Skin epidermis (tissue), 12 donors: Measurements from ENCODE around the gene SSBP3.

ENCODE experiments used
- H3K27ac ChIP-seq, 21 experiments: fragments of 200-600 bp; sonication (generic) in 11 of 21; one replicate each; pipeline ENCODE4 v1.5.0; 2020; ENCODE audit warnings: mild to moderate bottlenecking in 3 of 21, inconsistent platforms in 2 of 21, moderate library complexity in 2 of 21
- H3K4me3 ChIP-seq, 7 experiments: fragments of 200-600 bp; sonication (generic) in 2 of 7; one replicate each; pipeline ENCODE4 v1.5.0; 2020; ENCODE audit warnings: inconsistent platforms in 2 of 7, mild to moderate bottlenecking in 2 of 7, moderate library complexity in 1 of 7

SSBP3 gene

DNA sequence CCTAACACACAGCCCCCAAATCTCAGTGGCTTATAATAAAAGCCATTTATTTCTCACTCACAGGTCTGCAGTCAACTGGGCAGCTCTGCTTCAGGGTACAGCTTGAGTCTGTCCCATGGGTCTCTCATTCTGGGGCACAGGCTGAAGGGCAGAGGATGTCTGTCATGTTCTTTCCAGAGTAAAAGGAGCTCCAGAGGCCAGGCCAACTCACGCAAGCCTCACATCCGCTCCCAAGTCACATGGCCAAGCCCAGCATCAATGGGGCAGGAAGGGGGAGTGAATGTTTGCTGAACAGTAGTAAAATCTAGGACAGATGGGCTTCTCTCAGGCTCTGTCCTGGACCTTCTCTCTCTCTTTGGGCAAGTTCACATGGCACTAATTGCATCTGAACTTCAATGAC is 7.1 kb upstream of the SSBP3 start:
- Histone ChIP-seq H3K27ac (peak overlapping the region in 7 of 21 experiments; percentile 14 to 74 (median 29)), H3K4me3 (no peak overlapping the region)

DNA sequence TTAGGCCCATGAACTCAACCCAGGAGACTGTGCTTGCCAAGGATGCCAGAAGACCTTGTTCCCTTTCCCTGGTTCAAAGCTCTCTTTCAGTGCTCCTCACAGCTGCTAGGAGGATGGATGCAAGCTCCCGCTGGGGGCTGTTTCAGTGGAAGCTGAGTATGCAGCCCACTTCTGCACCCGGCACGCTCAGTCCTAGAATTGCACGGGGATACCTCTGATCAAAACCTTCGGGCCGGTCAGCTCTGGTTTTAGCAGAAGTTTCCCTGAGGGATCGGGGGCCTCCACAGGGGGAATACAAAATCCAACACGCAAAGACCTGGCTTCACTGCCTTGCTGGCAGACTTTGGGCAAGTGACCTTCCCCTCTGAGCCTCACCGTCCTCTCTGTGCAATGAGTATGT is 4.2 kb upstream of the SSBP3 start:
- no peak overlapping the region for H3K4me3 ChIP-seq
- no peak overlapping the region for H3K27ac ChIP-seq

GRCh38 chr1:54409156-54410142 is 3.3 kb upstream of the SSBP3 start:
- Histone ChIP-seq H3K4me3 (no peak overlapping the region), H3K27ac (peak overlapping the region in 20 of 21 experiments; percentile 12 to 99 (median 85))

DNA sequence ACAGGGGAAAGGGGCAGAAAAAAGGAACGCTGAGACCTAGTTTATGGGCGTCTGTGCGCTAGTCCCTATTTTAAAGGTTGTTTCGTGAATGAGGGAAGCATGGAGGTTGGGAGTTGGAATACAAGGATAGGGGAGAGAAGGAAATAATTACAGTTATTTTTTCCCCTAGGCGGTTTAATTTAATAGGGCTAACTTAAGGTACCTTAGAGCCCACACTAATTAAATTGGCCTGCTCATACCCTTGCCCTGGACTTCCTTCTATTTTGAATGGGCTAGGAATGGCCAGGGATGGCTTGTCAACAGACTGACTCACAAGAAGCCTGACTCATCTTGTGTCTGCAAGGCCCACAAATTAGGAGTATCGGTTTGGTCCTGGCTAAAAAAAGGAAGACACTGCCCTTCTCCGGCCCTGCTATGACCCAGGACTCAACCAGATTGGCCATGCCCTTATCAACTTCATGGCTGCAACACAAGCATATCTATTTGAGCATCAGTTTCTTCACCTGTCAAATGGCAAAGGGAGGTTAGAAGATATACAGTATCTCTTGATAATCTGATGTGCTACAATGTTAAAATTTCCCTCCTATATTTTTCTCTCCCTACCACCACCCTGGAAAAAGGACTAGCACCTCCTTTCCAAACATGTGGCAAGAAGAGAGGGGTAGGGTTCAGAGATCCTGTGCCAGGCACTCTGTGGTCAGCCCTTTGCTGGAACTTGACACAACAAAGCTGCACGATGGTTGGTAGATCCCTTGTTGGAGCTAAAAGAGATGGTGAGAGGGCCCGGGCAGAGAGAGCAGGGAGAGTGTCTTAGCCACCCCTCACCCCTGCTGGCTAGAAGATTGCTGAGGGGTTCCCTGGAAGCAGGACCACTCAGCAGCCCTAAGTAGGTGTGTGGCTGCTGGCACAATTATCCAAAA is 2.2 kb upstream of the SSBP3 start:
- H3K27ac ChIP-seq = peak overlapping the region in 20 of 21 experiments; percentile 18 to 99 (median 85)

DNA sequence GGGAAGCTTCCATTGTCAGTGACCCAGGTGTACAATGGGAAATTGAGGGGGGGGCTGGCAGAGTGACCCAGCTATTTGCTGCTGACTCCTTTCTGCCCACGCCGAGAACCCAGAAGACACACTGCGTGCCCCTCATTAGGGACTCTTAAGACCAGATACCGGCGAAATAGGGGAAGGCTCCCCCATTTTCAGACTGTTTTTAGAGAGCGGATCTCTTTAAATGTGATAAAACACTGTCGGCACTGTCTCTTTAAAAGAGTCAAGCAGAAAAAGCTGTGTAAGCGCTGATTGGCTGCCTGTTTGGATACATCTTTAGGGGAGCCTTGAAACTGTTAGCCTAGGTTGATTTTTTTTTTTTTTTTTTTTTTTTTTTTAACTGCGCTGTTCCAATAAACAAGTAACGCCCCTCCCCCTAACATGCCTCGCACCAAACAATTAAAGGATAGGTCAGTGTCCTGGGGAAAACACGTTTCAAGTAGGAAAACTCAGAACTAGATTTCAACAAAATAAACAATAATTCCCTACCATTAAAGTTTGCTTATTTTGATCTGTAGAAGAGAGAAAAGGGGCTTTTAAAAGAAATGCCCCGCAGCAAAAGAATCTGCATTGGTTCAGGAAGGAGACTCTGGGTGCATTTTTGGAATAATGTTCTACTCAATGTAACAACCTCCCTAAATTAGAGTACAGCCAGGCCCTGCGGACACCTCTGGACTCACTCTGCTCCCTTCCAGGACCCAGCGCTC is 1.4 kb upstream of the SSBP3 start:
- peak overlapping the region in 20 of 21 experiments; percentile 89 to 99 (median 96) for H3K27ac ChIP-seq
- H3K4me3 ChIP-seq = peak overlapping the region; percentile 85 to 99 (median 93)

More for the DNA sequence above, 2.2 kb upstream of the SSBP3 start:
- no peak overlapping the region for H3K4me3 ChIP-seq

GRCh38 chr1:54407154-54407403 is 885 bp upstream of the SSBP3 start:
- Histone ChIP-seq H3K4me3 (peak overlapping the region; percentile 85 to 99 (median 93)), H3K27ac (peak overlapping the region in 20 of 21 experiments; percentile 89 to 99 (median 96))

GRCh38 chr1:54405898-54406293 is 298 bp downstream of the SSBP3 start:
- peak overlapping the region; percentile 84 to 99 (median 93) for H3K4me3 ChIP-seq
- peak overlapping the region in 20 of 21 experiments; percentile 47 to 98 (median 67) for H3K27ac ChIP-seq

GRCh38 chr1:54404939-54405897 is 976 bp downstream of the SSBP3 start:
- H3K4me3 ChIP-seq = peak overlapping the region; percentile 84 to 99 (median 93)
- peak overlapping the region in 17 of 21 experiments; percentile 50 to 98 (median 71) for H3K27ac ChIP-seq

DNA sequence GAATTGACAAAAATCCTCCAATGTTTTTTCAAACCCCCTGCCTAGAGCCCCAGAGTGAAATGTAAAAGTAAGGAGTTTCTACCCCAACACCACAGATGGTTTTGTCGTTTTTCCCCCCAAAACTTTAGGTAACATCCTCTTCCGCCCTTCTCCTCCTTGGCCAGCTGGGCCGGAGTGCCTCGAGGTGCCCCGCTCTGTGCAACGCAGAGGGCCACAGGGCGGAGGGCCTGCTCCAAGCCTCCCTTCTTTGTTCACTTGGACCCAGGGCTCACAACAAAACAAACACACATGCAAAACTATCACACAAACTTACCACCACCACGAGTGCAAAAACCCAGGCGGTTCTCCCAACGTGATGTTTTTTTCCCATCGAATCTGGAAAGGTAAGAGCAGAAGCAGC is 1.9 kb downstream of the SSBP3 start:
- H3K4me3 ChIP-seq = peak overlapping the region in 4 of 7 experiments; percentile 85 to 97 (median 91)
- peak overlapping the region in 2 of 21 experiments; percentile 24 to 60 for H3K27ac ChIP-seq

DNA sequence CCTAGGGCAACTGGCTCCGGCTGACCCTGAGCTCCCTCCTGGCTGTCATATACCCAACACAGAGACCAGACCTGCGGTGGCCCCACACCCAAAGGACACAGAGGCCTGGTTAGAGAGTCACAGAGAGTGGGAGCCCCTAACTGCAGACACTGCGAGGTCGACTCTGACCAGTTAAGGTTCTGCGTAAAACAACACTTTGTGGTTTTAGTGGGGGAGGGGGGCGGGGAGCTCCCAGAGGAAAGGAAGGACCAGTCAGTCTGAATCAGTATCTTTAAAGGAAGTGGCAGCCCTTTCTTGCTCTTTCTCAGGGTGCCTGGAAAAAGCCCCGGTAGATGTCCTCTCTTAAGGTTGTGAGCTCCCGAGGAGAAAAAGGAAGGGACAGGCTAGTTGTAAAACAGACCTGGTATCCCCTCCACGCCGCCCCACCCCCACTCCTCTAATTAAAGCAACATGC is 2.4 kb downstream of the SSBP3 start:
- peak overlapping the region in 4 of 7 experiments; percentile 6 to 97 (median 86) for H3K4me3 ChIP-seq

GRCh38 chr1:54403405-54403804 is 2.8 kb downstream of the SSBP3 start:
- peak overlapping the region in 3 of 7 experiments; percentile 2 to 97 (median 88) for H3K4me3 ChIP-seq
- peak overlapping the region in 1 of 21 experiments; percentile 60 for H3K27ac ChIP-seq

More for the DNA sequence above, 2.4 kb downstream of the SSBP3 start:
- H3K27ac ChIP-seq = peak overlapping the region in 1 of 21 experiments; percentile 60

DNA sequence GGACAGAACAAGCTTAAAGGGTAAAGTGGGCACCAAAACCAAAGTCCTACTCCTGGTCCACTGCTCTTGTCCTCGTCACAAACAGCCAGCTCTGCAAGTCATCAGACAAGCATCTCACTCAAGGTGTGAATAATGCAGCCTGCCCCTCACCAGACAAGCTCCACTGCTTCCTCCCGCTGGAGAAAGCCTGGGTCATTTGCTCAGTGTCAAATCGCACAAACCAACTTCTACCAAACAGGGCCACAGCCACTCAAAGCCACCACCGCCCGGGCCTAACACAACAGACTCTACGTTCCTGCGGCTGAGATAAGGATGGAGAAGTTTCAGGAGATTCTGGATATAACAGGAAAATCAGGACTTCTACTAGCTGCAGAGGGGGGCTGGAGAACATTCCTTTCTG is 3.3 kb downstream of the SSBP3 start:
- no peak overlapping the region for H3K4me3 ChIP-seq
- H3K27ac ChIP-seq = no peak overlapping the region

DNA sequence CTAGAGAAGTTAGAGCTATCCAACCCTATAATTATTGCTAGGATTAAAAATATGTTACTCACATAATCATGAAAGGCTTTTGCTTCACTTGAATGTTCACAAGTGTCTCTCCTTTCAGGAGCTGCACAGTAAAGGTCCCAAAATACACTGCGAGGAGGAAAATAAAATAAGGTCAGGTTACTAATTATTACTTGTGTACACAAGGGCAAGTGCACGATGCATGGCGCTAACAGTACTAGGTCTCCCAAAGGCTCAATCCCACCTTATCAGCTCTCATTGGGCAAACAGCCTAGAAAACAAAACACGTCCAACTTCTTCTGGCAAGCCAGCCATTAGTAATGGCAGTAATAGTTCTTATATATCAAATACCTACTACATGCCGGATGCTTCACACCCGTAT is 4.4 kb downstream of the SSBP3 start:
- Histone ChIP-seq H3K27ac (no peak overlapping the region), H3K4me3 (no peak overlapping the region)

DNA sequence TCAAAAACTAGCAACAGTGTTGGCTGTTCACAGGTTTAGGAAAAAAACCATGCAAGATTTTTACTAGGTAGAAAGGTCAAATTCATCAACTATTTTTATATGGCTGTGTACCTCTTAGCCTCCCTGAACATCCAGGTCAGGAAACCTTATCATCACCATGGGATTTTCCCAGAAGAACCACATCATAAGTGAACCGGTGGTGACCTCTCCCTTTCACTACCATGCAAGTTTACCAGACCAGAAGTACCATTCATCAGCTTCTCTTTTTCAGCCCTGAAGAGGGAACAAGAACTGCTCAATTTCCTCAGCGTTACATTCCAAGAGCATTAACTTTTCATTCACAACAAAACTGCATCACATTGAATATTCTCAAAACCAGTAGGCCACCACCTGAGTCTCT is 5.9 kb downstream of the SSBP3 start:
- H3K27ac ChIP-seq = no peak overlapping the region
- no peak overlapping the region for H3K4me3 ChIP-seq

- Histone ChIP-seq H3K27ac (no peak overlapping the region), H3K4me3 (no peak overlapping the region)
Measured at GRCh38 chr1:54399765-54400164, 6.4 kb downstream of the SSBP3 start.

GRCh38 chr1:54398963-54399528 is 7.1 kb downstream of the SSBP3 start:
- H3K4me3 ChIP-seq = no peak overlapping the region

DNA sequence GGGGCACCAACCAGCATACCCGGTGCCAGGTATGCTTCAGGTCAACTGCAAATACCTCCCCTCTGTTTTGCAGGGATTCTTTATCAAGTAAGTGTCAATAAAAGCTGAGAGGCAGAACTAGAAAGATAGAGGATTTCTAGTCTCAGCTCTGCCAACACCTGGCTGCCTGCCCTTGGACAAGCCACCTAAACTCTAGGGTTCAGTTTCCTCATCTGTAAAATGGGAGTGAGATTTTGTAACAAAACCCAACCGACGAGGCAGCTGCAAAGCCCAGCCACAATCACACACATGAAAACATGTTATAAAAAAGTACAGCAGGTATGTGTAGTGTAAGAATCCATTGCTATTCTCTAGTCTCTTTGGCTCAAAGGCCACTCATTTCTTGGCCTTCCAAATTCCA is 8.2 kb downstream of the SSBP3 start:
- no peak overlapping the region for H3K4me3 ChIP-seq
- no peak overlapping the region for H3K27ac ChIP-seq

More at GRCh38 chr1:54398963-54399528, 7.1 kb downstream of the SSBP3 start:
- H3K27ac ChIP-seq = no peak overlapping the region

GRCh38 chr1:54397090-54397591 is 9.1 kb downstream of the SSBP3 start:
- Histone ChIP-seq H3K4me3 (no peak overlapping the region), H3K27ac (peak overlapping the region in 1 of 21 experiments; percentile 42)
